T-helper 17 cell (primary cell): ENCODE measurements around the gene OR5AN1. TPM values are rescaled to one million over a fixed set of nuclear protein-coding genes. Genes with fewer than 3 reads are reported as not detected.

Experiments
- ATAC-seq: fragments of 150-1000 bp; cut with Tn5 transposase; 2 replicates; pipeline ENCODE4 v1.10.0; 2021; ENCODE audit warnings: mild to moderate bottlenecking, moderate library complexity
- DNase-seq, 3 donors: peaks; one replicate each; pipeline versions ENCODE4 v3.0.0 to v3.0.0-alpha.2; 2020 to 2021
- H3K9me3 ChIP-seq: one replicate; pipeline ENCODE4 v1.7.0; 2013; ENCODE audit warnings: low read length, mild to moderate bottlenecking; ENCODE audit not compliant: control insufficient read depth, poor library complexity, severe bottlenecking
- H3K27ac Mint-ChIP-seq: one replicate; pipeline ENCODE4 v1.8.0; 2022; ENCODE audit warnings: mild to moderate bottlenecking, moderate library complexity, mixed read lengths
- H3K27me3 Mint-ChIP-seq: one replicate; pipeline ENCODE4 v1.8.0; 2022; ENCODE audit warnings: mixed read lengths
- H3K36me3 Mint-ChIP-seq: one replicate; pipeline ENCODE4 v1.8.0; 2022; ENCODE audit warnings: low read depth, mixed read lengths
- H3K4me1 Mint-ChIP-seq: one replicate; pipeline ENCODE4 v1.8.0; 2022; ENCODE audit warnings: mild to moderate bottlenecking, mixed read lengths
- H3K4me3 Mint-ChIP-seq: one replicate; pipeline ENCODE4 v1.8.0; 2022; ENCODE audit warnings: mild to moderate bottlenecking, moderate library complexity, mixed read lengths
- total RNA-seq, 4 donors: library from RNA in 2 of 4; stranded (reverse) in 2 of 4; gene quantifications; one replicate each; pipeline ENCODE4 v1.2.3 and lab custom pipeline; 2022 to 2026

Gene OR5AN1
- total RNA-seq, 2 donors from 2014 or later, result not detected

DNA sequence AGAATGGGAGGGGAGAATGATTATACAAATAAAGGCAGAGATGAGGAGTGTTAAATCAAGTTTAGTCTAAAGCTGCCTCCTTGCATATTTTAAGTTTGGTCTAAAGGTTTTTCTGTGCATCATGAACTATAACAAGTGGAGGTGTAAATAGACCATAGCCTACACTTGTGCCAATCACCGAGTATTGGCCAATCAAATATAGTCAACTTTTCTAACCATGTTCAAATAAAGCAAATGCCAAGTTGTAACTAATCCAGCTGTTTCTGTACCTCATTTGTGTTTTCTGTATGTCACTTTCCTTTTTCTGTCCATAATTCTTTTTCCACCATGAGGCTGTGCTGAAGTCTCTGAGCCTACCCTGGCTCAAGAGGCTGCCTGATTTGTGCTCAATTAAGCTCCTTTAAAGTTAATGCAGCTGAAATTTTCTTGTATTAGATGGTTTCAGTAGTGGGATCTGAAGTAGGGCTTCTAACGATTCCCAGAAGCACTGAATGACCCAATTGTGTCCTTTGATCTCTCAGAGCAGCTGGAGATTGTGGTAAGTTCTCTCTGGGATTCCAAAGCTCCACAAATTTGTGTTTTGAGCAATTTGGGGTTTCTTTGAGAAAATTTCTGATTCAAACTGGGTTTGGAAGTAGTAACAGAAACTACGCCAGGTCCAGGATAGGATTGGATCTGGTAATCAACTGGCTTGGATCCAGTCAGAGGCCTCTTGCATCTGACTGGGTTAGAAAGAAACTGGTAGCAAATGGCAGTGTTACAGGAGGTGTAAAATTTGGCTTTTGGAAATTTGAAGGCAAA is 42.0 kb downstream of the OR5AN1 start:
- H3K4me3 Mint-ChIP-seq, result no peak overlapping the region
- H3K27me3 Mint-ChIP-seq, result peaks cover 17% of the 10 kb centered on the region
- peaks cover 6% of the 10 kb centered on the region for H3K9me3 ChIP-seq
- H3K36me3 Mint-ChIP-seq, result no peaks in the 10 kb centered on the region
- DNase-seq (no peak), ATAC-seq (no peak)
- no peak overlapping the region for H3K27ac Mint-ChIP-seq
- no peaks in the 10 kb centered on the region for H3K4me1 Mint-ChIP-seq

GRCh38 chr11:59401262-59401552 is 42.5 kb downstream of the OR5AN1 start:
- no peak for DNase-seq
- Mint-ChIP-seq H3K27me3 (peaks cover 13% of the 10 kb centered on the region), H3K4me3 (no peak overlapping the region), H3K36me3 (no peaks in the 10 kb centered on the region), H3K27ac (no peak overlapping the region), H3K4me1 (no peaks in the 10 kb centered on the region)
- peaks cover 6% of the 10 kb centered on the region for H3K9me3 ChIP-seq
- no peak for ATAC-seq

DNA sequence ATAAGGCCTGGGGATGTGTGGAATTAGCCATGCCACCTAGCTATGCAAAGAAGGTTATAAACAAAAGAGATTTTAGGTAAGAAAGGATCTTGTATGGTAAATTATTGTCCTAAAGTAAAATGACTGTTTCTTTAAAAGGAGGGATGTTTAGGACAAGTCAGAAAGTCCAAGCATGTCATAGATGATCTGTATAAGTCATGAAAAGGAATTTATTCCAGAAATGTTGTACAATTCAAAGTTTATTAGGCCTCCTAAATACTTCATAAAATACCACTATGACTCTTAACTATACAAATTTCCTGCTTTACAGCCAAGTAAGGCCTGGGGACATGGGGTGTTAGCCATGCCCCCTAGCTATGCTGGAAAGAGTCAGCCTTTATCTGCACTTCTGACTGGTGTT is 44.9 kb downstream of the OR5AN1 start:
- DNase-seq (no peak), ATAC-seq (no peak)
- Mint-ChIP-seq H3K36me3 (no peaks in the 10 kb centered on the region), H3K27me3 (peaks cover 7% of the 10 kb centered on the region), H3K27ac (no peak overlapping the region), H3K4me1 (no peaks in the 10 kb centered on the region), H3K4me3 (no peak overlapping the region)
- peaks cover 6% of the 10 kb centered on the region for H3K9me3 ChIP-seq

DNA sequence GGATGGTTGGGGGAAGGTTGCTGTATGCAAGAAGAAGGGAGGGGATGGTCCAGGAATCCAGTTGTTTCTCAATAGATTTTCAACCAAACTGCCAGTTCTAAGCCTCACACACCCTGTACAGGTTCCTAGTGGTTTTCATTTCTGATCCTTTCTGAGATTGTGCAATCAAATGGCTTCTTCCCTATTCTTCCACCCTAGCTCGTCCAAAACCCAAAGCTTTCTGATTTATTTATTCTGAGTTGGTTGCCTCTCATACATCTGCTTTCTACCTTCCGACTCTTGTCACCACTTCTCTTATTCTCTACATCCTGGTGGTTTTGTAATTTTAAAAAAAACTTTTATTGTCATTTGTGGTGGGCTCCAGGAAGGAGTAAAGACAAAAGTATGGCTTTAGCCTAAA is 55.0 kb downstream of the OR5AN1 start:
- H3K4me3 Mint-ChIP-seq, result no peak overlapping the region
- no peaks in the 10 kb centered on the region for H3K4me1 Mint-ChIP-seq
- ATAC-seq (no peak), DNase-seq (no peak)
- H3K36me3 Mint-ChIP-seq, result no peaks in the 10 kb centered on the region
- H3K9me3 ChIP-seq, result peaks cover 3% of the 10 kb centered on the region
- peaks cover 48% of the 10 kb centered on the region for H3K27me3 Mint-ChIP-seq
- H3K27ac Mint-ChIP-seq, result no peak overlapping the region

- Mint-ChIP-seq H3K27ac (no peak overlapping the region), H3K4me3 (no peak overlapping the region), H3K27me3 (peaks cover 61% of the 10 kb centered on the region), H3K36me3 (no peaks in the 10 kb centered on the region), H3K4me1 (no peaks in the 10 kb centered on the region)
- no peak for DNase-seq
- no peak for ATAC-seq
- peaks cover 3% of the 10 kb centered on the region for H3K9me3 ChIP-seq
Observed at GRCh38 chr11:59415111-59415510, 56.4 kb downstream of the OR5AN1 start.

DNA sequence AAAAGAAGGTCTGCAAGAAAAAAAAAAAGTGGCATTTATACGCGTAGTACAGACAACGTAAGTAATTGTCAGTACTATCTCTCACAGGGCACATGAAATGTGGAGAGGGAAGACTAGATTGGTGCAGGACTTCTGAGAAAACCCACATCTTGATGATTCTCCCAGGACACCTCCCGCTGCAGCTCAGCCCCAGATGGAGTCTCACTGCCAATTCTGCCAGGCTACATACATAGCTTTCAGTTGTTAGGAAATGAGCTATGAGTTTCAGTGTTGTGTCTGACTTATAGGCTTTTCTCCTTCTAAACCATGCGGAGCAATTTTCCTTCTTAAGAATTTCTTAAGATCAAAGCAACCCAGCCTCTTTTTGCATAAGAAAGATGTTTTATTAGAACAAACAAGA is 57.9 kb downstream of the OR5AN1 start:
- ATAC-seq (no peak), DNase-seq (no peak)
- Mint-ChIP-seq H3K36me3 (no peaks in the 10 kb centered on the region), H3K27ac (no peak overlapping the region), H3K27me3 (peaks cover 65% of the 10 kb centered on the region), H3K4me3 (no peak overlapping the region), H3K4me1 (no peaks in the 10 kb centered on the region)
- H3K9me3 ChIP-seq, result peaks cover 3% of the 10 kb centered on the region

DNA sequence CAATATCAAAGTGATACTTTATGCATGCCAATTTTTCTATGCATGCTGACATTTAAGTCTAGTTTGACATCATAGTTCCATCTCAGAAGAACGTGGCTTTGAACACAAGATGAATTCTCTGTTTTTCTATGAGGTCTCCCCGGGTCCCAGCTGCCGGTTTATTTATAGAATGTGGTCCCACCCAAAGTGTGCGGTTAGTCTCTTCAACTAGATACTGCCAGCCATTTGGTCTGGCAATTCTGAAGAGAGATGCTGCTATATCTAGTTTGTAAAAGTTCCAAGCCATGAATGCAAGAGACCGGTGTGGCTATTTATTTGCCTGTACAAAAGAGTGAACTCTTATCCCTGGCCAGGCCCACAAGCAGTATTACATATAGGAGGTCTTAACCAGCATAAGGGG is 58.3 kb downstream of the OR5AN1 start:
- H3K9me3 ChIP-seq, result peaks cover 3% of the 10 kb centered on the region
- peaks cover 69% of the 10 kb centered on the region for H3K27me3 Mint-ChIP-seq
- no peak overlapping the region for H3K27ac Mint-ChIP-seq
- DNase-seq, result no peak
- H3K4me3 Mint-ChIP-seq, result no peak overlapping the region
- no peaks in the 10 kb centered on the region for H3K36me3 Mint-ChIP-seq
- ATAC-seq, result no peak
- H3K4me1 Mint-ChIP-seq, result no peaks in the 10 kb centered on the region

GRCh38 chr11:59418156-59418555 is 59.5 kb downstream of the OR5AN1 start:
- DNase-seq, result no peak

More at GRCh38 chr11:59418156-59418555, 59.5 kb downstream of the OR5AN1 start:
- Mint-ChIP-seq H3K36me3 (no peaks in the 10 kb centered on the region), H3K4me1 (no peaks in the 10 kb centered on the region), H3K4me3 (no peak overlapping the region), H3K27ac (no peak overlapping the region), H3K27me3 (peaks cover 68% of the 10 kb centered on the region)
- ATAC-seq, result no peak
- H3K9me3 ChIP-seq, result no peaks in the 10 kb centered on the region

Other genes with a start within 250 kb of the OR5AN1 start
- gene FAM111A, start 216.0 kb upstream of the OR5AN1 start, total RNA-seq, result 10 to 100 TPM; 60.5 to 63.6 TPM
- gene DTX4, start 186.8 kb upstream of the OR5AN1 start, total RNA-seq, result 1 to 10 TPM; 1.1 to 1.4 TPM
- 10 to 100 TPM in 1 of 2 donors, 1 to 10 TPM in 1; 5.4 to 12.0 TPM for gene MPEG1, start 146.0 kb upstream of the OR5AN1 start, total RNA-seq
- gene OR5A2, start 67.5 kb downstream of the OR5AN1 start, total RNA-seq, result not detected
- not detected for gene OR5A1, start 77.6 kb downstream of the OR5AN1 start, total RNA-seq
- not detected for gene OR4D6, start 98.1 kb downstream of the OR5AN1 start, total RNA-seq
- not detected for gene OR4D10, start 114.4 kb downstream of the OR5AN1 start, total RNA-seq
- gene OR4D11, start 144.7 kb downstream of the OR5AN1 start, total RNA-seq, result not detected
- not detected for gene OR4D9, start 152.6 kb downstream of the OR5AN1 start, total RNA-seq